ENCODE data around the gene GSAP.

DNA sequence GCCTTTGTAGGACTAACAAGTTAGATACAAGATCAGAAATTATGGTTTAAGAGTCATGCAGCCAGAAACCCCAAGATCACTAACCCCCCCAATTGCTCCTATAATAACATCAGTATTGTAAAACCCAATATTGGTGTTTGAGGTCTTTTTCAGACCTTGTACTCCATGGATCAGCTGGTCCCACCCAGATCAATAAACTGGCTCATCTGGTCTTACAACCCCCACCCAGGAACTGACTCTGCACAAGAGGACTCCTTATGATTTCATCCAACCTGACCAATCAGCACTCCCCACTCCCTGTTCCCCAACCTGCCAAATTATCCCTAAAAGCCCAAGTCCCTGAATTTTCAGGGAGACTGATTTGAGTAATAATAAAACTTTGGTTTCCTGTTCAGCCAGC lies 6.4 kb upstream of the GSAP start:
- TF ChIP-seq, protein P1, sequence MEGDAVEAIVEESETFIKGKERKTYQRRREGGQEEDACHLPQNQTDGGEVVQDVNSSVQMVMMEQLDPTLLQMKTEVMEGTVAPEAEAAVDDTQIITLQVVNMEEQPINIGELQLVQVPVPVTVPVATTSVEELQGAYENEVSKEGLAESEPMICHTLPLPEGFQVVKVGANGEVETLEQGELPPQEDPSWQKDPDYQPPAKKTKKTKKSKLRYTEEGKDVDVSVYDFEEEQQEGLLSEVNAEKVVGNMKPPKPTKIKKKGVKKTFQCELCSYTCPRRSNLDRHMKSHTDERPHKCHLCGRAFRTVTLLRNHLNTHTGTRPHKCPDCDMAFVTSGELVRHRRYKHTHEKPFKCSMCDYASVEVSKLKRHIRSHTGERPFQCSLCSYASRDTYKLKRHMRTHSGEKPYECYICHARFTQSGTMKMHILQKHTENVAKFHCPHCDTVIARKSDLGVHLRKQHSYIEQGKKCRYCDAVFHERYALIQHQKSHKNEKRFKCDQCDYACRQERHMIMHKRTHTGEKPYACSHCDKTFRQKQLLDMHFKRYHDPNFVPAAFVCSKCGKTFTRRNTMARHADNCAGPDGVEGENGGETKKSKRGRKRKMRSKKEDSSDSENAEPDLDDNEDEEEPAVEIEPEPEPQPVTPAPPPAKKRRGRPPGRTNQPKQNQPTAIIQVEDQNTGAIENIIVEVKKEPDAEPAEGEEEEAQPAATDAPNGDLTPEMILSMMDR (IDR thresholded peaks at IDR 0.05): no peak
- no peak for TF ChIP-seq POLR2A (IDR thresholded peaks at IDR 0.05)

Measured in lower leg skin (tissue), 3 donors.